Omental fat pad (tissue), 4 donors: Measurements from ENCODE around the gene ZBTB43. TPM values are rescaled to one million over a fixed set of nuclear protein-coding genes. Genes with fewer than 3 reads are reported as not detected.

ENCODE experiments used
- ATAC-seq: fragments of 150-250 bp; one replicate; pipeline ENCODE4 v1.9.1; 2016; ENCODE audit warnings: mild to moderate bottlenecking, moderate library complexity; ENCODE audit not compliant: low FRiP score
- DNase-seq: peaks from one replicate; pipeline ENCODE4 v3.0.0-alpha.2; 2019; ENCODE audit warnings: low spot score
- CTCF ChIP-seq, 3 donors: fragments of 450-650 bp; IDR thresholded peaks; one replicate each; pipeline ENCODE4 v1.5.1; 2016 to 2017; ENCODE audit warnings: antibody characterized with exemption in 3 of 3, mild to moderate bottlenecking in 3 of 3, moderate library complexity in 2 of 3
- total RNA-seq, 4 donors: library from RNA; depleted of rRNA; stranded (reverse); fragments of >200 nt; gene quantifications; one replicate each; pipeline ENCODE4 v1.1.0, GENCODE V29; 2016

The ZBTB43 gene
- total RNA-seq, 4 donors from 2014 or later: 11.2 to 28.8 (median 13.7) TPM

GRCh38 chr9:126838055-126838811, 33.4 kb downstream of the ZBTB43 start:
- ATAC-seq: no peak
- no peak for DNase-seq
- TF ChIP-seq CTCF (IDR thresholded peaks at IDR 0.05): no peak

- ATAC-seq (no peak), DNase-seq (no peak)
- no peak for TF ChIP-seq CTCF (IDR thresholded peaks at IDR 0.05)
Measured at GRCh38 chr9:126838895-126839294, 34.1 kb downstream of the ZBTB43 start.

- DNase-seq (no peak), ATAC-seq (no peak)
- no peak for TF ChIP-seq CTCF (IDR thresholded peaks at IDR 0.05)
Measured at GRCh38 chr9:126839301-126839700, 34.5 kb downstream of the ZBTB43 start.

GRCh38 chr9:126842220-126842842, 37.5 kb downstream of the ZBTB43 start:
- no peak for DNase-seq
- no peak for ATAC-seq
- TF ChIP-seq CTCF (IDR thresholded peaks at IDR 0.05): no peak

GRCh38 chr9:126842977-126843799, 38.3 kb downstream of the ZBTB43 start:
- ATAC-seq (no peak), DNase-seq (no peak)
- no peak for TF ChIP-seq CTCF (IDR thresholded peaks at IDR 0.05)

- no peak for TF ChIP-seq CTCF (IDR thresholded peaks at IDR 0.05)
- DNase-seq (no peak), ATAC-seq (peak; percentile 79)
Measured at GRCh38 chr9:126844085-126844484, 39.2 kb downstream of the ZBTB43 start.
